Epithelial cell of proximal tubule (primary cell): Measurements from ENCODE around the gene S100A10. TPM values are rescaled to one million over a fixed set of nuclear protein-coding genes. Genes with fewer than 3 reads are reported as not detected.

Experiments used
- DNase-seq: peaks from one replicate; pipeline ENCODE4 v3.0.0-alpha.2; 2011; ENCODE audit warnings: low read depth
- H3K4me3 ChIP-seq: 2 replicates; pipeline ENCODE4 v1.5.1; 2011; ENCODE audit warnings: low read depth, mild to moderate bottlenecking, low read length
- total RNA-seq: library from RNA; depleted of rRNA; stranded (reverse); fragments of >200 nt; gene quantifications from 2 replicates; pipeline ENCODE4 v1.2.3, GENCODE V29; 2015
- TF ChIP-seq, protein P1 (sequence below): conservative IDR thresholded peaks from 2 replicates; pipeline ENCODE4 v1.5.1; 2012; ENCODE audit warnings: low read depth, mild to moderate bottlenecking, low read length

S100A10 gene
- total RNA-seq, 1 donor from 2014 or later: 394 TPM

DNA sequence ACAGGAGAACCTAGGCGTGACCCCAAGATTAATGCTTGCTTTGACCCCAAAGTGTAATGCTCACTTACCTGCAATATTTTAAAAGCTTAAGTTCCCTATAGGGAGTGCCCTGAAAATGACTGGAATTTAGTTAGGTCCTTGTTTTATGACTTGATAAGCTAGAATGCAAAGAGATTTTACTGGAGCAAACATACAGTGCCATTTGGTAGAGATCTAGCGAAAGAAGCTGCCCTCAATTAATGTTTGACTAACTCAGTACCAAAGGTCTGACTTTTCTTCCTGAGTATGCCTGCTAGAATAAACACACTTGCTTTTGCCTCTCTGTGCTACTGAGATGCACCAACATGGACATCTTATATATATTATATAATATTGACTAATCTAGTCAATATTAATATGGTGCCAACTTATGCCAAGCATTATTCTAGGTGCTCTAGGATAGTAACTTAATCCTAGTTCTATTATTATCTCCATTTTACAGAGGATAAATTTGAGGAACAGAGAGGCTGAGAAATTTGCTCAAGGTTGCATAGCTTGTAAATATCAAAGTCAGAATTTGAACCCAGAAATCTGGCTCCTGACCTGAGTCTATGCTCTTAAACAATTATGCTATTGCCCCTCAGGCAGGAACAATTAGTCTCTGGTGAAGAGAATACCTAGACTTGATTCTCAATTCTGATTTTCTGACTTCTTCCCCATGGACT is 18.2 kb downstream of the S100A10 start:
- H3K4me3 ChIP-seq: no peak overlapping the region
- no peak for DNase-seq
- TF ChIP-seq, protein P1, sequence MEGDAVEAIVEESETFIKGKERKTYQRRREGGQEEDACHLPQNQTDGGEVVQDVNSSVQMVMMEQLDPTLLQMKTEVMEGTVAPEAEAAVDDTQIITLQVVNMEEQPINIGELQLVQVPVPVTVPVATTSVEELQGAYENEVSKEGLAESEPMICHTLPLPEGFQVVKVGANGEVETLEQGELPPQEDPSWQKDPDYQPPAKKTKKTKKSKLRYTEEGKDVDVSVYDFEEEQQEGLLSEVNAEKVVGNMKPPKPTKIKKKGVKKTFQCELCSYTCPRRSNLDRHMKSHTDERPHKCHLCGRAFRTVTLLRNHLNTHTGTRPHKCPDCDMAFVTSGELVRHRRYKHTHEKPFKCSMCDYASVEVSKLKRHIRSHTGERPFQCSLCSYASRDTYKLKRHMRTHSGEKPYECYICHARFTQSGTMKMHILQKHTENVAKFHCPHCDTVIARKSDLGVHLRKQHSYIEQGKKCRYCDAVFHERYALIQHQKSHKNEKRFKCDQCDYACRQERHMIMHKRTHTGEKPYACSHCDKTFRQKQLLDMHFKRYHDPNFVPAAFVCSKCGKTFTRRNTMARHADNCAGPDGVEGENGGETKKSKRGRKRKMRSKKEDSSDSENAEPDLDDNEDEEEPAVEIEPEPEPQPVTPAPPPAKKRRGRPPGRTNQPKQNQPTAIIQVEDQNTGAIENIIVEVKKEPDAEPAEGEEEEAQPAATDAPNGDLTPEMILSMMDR: no peak

DNA sequence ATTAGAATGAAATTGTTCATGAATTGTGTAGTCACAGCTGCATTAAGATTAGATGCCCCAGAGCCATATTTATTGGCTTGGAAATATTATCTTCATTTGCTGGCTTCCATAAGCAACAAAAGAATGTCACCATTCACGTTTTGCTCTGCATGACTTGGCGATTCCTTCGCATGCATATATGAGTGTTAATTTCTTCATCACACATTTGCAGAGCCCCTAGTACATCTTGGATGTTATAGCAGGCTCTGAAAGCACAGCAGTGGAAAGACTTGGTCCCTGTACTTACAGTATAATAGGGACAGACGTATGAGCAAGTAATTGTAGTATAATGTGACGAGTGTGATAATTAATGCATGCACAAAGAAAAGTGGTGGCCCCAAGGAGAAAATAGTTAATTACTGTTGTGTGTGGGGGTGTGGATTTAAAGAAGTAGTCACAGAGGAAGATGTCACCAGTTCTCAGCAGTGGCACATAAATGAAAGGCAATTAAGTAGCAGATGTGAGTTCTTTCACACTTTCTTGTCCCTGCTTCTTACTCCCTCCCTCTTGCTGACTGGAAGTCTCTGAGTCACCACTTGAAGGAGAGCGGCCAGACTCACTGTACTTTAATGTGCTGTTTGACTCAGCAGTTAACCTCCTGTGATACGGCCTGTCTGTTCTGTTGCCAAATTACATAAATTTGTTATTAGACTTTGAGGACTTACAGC is 21.0 kb downstream of the S100A10 start:
- no peak overlapping the region for H3K4me3 ChIP-seq
- peak; percentile 80 for DNase-seq
- TF ChIP-seq, protein P1: no peak

DNA sequence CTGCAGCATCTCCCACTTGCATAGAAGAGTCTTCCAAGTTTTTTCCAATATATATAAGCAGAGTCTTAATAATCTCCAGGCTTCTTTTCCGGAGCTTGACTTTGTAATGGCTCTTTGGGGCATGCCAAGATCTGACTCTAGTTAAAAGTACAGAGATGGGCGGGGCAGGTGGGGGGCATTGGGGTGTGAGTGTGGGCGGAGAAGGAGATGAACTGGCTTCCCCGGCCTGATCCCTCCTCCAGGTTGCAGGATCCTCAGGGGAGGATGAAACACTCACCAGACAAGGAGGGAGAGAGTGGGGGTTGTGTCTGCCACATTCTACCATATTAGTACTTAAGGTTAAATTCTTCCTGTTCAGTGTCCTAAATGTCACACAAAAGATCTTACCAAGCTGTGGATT is 23.0 kb downstream of the S100A10 start:
- DNase-seq: no peak
- no peak overlapping the region for H3K4me3 ChIP-seq
- TF ChIP-seq, protein P1: no peak

DNA sequence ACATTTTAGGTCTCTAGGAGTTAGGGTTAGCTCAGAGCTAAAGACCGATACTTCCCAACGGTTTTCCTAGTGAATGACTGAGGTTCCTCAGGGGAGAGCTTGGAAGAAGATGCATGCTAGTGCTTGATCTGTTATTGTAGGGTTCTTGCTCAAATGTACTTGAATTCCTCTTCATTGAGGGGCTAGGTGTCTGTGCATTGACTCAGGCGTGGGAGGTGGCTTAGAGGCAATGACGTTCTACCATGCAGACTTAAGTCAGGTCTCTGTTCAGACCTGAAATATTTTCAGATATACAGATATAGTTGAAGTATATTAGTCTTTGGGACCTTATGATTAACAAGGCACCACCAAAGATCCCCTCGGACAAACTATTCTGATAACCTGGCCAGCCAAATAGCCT is 23.5 kb downstream of the S100A10 start:
- no peak for DNase-seq
- H3K4me3 ChIP-seq: no peak overlapping the region
- TF ChIP-seq, protein P1: no peak

DNA sequence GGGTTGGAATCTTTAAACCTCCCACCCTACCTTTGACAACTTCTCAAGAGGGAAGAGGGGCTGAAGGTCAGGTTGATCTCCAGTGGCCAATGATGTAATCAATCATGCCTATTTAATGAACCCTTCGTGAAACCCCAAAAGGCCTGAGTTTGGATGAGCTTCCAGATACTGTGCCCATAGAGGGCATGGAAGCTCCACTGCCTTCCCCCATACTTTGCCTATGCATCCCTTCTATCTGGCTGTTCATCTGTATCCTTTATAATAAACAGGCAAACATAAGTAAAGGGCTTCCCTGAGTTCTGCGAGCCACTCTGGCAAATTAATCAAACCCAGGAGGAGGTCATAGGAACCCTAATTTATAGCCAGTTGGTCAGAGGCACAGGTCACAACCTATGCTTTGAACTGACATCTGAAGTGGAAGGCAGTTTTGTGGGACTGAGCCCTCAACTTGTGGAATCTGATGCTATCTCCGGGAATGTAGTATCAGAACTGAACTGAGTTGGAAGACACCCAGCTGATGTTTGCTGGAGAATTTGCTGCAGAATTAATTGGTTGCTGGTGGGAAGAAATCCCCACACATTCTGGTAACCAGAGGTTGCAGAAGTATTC is 24.8 kb downstream of the S100A10 start:
- no peak for DNase-seq
- TF ChIP-seq, protein P1: no peak
- H3K4me3 ChIP-seq: no peak overlapping the region

DNA sequence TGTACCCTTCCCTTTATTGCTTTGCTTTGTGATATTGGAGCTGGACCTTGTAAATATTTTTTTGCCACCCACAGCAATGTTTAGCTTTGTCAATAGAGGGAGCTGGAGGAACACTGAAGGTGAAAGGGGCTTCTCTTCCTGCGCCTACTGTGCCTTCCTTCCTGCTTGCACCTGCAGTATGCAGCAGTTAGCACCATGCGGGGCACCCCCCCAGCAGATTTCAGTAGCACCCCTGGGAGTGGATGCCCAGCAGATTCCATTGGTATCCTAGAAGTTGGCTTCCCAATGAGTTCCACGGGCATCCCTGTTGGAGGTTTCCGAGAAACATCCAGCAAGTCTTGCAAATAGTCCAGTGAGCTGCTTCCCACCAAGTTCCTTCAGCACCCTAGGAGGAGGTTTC is 25.6 kb downstream of the S100A10 start:
- TF ChIP-seq, protein P1: peak; percentile 87
- H3K4me3 ChIP-seq: no peak overlapping the region
- DNase-seq: no peak
